ENCODE measurements around the gene IQCH.

The IQCH gene

GRCh38 chr15:67521783-67522568 is 267.4 kb downstream of the IQCH start:
- TF ChIP-seq CTCF (IDR thresholded peaks at IDR 0.05), result no peak

GRCh38 chr15:67523330-67523729 is 268.7 kb downstream of the IQCH start:
- no peak for TF ChIP-seq CTCF (IDR thresholded peaks at IDR 0.05)

GRCh38 chr15:67524235-67524634 is 269.6 kb downstream of the IQCH start:
- no peak for TF ChIP-seq CTCF (IDR thresholded peaks at IDR 0.05)

- TF ChIP-seq CTCF (IDR thresholded peaks at IDR 0.05), result no peak
Observed at GRCh38 chr15:67528513-67528912, 273.9 kb downstream of the IQCH start.

GRCh38 chr15:67531379-67531914 is 276.9 kb downstream of the IQCH start:
- TF ChIP-seq CTCF (IDR thresholded peaks at IDR 0.05), result no peak

GRCh38 chr15:67533873-67534272 is 279.3 kb downstream of the IQCH start:
- TF ChIP-seq CTCF (IDR thresholded peaks at IDR 0.05), result no peak

- TF ChIP-seq CTCF (IDR thresholded peaks at IDR 0.05), result no peak
Observed at GRCh38 chr15:67534360-67534759, 279.8 kb downstream of the IQCH start.
